Mesodermal cell (in vitro differentiated cells): Measurements from ENCODE around the gene MYPOP.

Experiments used
- H3K27ac ChIP-seq: 2 replicates; pipeline ENCODE4 v1.7.0; 2013; ENCODE audit warnings: mild to moderate bottlenecking, low read depth, low read length, moderate library complexity; ENCODE audit not compliant: severe bottlenecking
- H3K36me3 ChIP-seq: 2 replicates; pipeline ENCODE4 v1.7.1; 2013; ENCODE audit warnings: mild to moderate bottlenecking, low read length, moderate library complexity; ENCODE audit not compliant: control insufficient read depth, insufficient read depth
- H3K4me1 ChIP-seq: one replicate; pipeline ENCODE4 v1.7.1; 2013; ENCODE audit warnings: mild to moderate bottlenecking, low read length; ENCODE audit not compliant: insufficient read depth, control insufficient read depth, poor library complexity, severe bottlenecking
- H3K4me3 ChIP-seq: 2 replicates; pipeline ENCODE4 v1.7.0; 2013; ENCODE audit warnings: low read length, control low read depth, mild to moderate bottlenecking; ENCODE audit not compliant: insufficient read depth, poor library complexity, severe bottlenecking; ENCODE audit errors: extremely low read depth
- H3K9me3 ChIP-seq: 2 replicates; pipeline ENCODE4 v1.7.1; 2013; ENCODE audit warnings: mild to moderate bottlenecking, low read length, moderate library complexity; ENCODE audit not compliant: control insufficient read depth
- WGBS, 2 experiments: methylation state at CpG; one replicate each; pipeline ENCODE4 v1.1.5; 2013; ENCODE audit warnings: missing lambda C conversion rate in 2 of 2; ENCODE audit not compliant: insufficient coverage in 2 of 2; 5-methylcytosine and 5-hydroxymethylcytosine counted together

MYPOP gene

DNA sequence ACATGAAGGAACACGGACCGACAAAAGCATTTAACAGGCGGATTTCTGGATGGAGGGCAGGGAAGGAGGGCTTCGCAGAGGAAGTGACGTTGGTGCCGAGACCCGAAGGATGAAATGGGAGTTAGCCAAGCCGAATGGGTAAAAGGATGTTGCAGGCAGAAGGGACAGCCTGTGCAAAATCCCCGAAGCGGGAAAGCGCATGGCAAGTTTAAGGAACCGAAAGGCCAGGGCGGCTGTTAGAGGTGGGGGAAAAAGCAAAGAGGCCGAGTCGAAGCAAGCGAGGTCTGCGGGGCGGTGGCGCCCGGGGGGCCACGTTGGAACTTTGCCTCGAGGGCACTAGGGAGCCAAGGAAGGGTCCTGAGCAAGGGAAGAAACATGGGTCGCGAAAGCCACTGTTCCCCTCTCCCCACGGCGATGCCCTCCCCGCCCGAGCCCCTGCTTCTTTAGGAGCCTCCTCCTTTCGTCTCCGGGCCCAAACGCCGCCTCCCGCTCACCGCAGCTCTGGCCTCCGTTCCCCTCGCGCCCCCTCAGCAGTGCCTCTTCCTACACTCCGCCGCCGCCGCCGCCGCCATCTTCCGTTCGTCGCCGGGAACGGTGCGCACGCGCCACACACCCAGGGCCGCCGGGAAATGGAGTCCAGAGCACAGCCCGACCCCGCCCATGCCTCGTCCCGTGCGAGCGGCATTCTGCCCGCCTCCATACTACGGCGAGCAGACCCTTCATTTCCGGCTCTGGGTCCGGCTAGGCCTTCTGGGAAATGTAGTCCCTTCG lies 39.7 kb downstream of the MYPOP start, which contains the start of gene SYMPK:
TSS of gene SYMPK (minus strand) at position 584 of the 771 bp plus-strand sequence. CDS start 8,652 bp downstream, outside the sequence.
- H3K36me3 ChIP-seq: peaks cover 32% of the 10 kb centered on the region
- H3K9me3 ChIP-seq: no peaks in the 10 kb centered on the region
- 0% methylated on average over 59 to 63 of the region's 65 CpGs for WGBS, 2 experiments
- peak within 1 kb of the TSS; percentile 87 for H3K4me3 ChIP-seq
- H3K27ac ChIP-seq: peak within 1 kb of the TSS; percentile 91
- H3K4me1 ChIP-seq: no peaks in the 10 kb centered on the region

DNA sequence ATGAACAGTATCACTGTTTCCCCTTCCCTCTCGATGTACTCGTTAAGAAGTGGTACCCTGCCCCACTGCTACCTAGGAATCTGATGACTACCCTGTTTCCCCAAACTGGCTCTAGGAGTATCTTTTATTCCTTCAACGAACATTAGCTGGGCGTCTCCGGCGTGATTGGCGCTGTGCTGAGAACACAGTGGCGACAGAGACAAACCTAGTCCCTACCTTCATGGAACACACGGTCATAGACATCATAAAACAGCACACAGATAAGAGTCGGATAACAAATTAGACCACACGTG lies 40.2 kb downstream of the MYPOP start:
- H3K27ac ChIP-seq: peak overlapping the region; percentile 91
- H3K9me3 ChIP-seq: no peaks in the 10 kb centered on the region
- peak overlapping the region; percentile 87 for H3K4me3 ChIP-seq
- H3K4me1 ChIP-seq: no peaks in the 10 kb centered on the region
- peaks cover 32% of the 10 kb centered on the region for H3K36me3 ChIP-seq
- WGBS, 2 experiments: 0 to 3% methylated on average over 7 to 10 of the region's 11 CpGs

GRCh38 chr19:45860359-45861259 lies 41.8 kb downstream of the MYPOP start:
- Histone ChIP-seq H3K27ac (no peak overlapping the region), H3K4me3 (no peak overlapping the region)
- 90 to 92% methylated on average over 6 to 12 of the region's 15 CpGs for WGBS, 2 experiments

GRCh38 chr19:45854167-45854778 lies 48.1 kb downstream of the MYPOP start:
- Histone ChIP-seq H3K4me3 (no peak overlapping the region), H3K27ac (no peak overlapping the region), H3K36me3 (peaks cover 80% of the 10 kb centered on the region), H3K9me3 (no peaks in the 10 kb centered on the region), H3K4me1 (no peaks in the 10 kb centered on the region)
- WGBS, 2 experiments: 95 to 99% methylated on average over 14 to 15 of the region's 16 CpGs

More at GRCh38 chr19:45860359-45861259, 41.8 kb downstream of the MYPOP start:
- Histone ChIP-seq H3K9me3 (no peaks in the 10 kb centered on the region), H3K36me3 (peaks cover 42% of the 10 kb centered on the region), H3K4me1 (no peaks in the 10 kb centered on the region)

DNA sequence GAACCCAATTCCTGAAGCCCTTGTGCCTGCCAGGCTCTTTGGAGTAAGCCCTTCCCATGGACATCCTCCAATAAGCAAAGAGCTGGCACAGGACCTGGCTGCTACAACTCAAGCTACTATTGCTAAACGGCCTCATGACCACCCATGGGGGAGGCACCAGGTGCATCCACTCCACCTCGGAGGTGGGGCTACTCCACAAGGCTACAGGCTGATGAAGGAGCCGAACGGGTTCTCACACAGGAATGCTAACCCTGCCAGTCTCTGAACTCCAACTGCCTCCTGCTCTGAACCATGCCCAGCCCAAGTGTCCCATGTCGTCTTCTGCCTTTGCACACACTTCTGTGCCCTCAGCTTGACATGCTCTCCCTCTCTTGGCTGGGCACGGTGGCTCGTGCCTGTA lies 49.4 kb downstream of the MYPOP start:
- Histone ChIP-seq H3K27ac (no peak overlapping the region), H3K4me1 (no peaks in the 10 kb centered on the region), H3K36me3 (peaks cover 80% of the 10 kb centered on the region), H3K9me3 (no peaks in the 10 kb centered on the region), H3K4me3 (no peak overlapping the region)
- WGBS, 2 experiments: 96 to 100% methylated on average over 6 to 7 of the region's 7 CpGs

- WGBS, 2 experiments: 87 to 95% methylated on average over 8 to 10 of the region's 10 CpGs
- Histone ChIP-seq H3K27ac (no peak overlapping the region), H3K9me3 (no peaks in the 10 kb centered on the region), H3K4me1 (no peaks in the 10 kb centered on the region), H3K36me3 (peaks cover 85% of the 10 kb centered on the region), H3K4me3 (no peak overlapping the region)
Observed at GRCh38 chr19:45852145-45852750, 50.2 kb downstream of the MYPOP start.

- H3K4me1 ChIP-seq: no peaks in the 10 kb centered on the region
- WGBS, 2 experiments: 100% methylated on average over 1 of the region's 4 CpGs; no CpG with 5 or more reads in 1 of the 2 experiments
- H3K4me3 ChIP-seq: no peak overlapping the region
- H3K36me3 ChIP-seq: peaks cover 95% of the 10 kb centered on the region
- H3K9me3 ChIP-seq: no peaks in the 10 kb centered on the region
- H3K27ac ChIP-seq: no peak overlapping the region
Observed at GRCh38 chr19:45848922-45849321, 53.5 kb downstream of the MYPOP start.

- H3K27ac ChIP-seq: no peak overlapping the region
- H3K4me1 ChIP-seq: no peaks in the 10 kb centered on the region
- no peak overlapping the region for H3K4me3 ChIP-seq
- WGBS, 2 experiments: 90 to 92% methylated on average over 9 to 12 of the region's 13 CpGs
- peaks cover 95% of the 10 kb centered on the region for H3K36me3 ChIP-seq
- H3K9me3 ChIP-seq: no peaks in the 10 kb centered on the region
Observed at GRCh38 chr19:45847663-45848062, 54.8 kb downstream of the MYPOP start.

GRCh38 chr19:45842198-45842597 lies 60.2 kb downstream of the MYPOP start:
- Histone ChIP-seq H3K36me3 (peaks cover 95% of the 10 kb centered on the region), H3K27ac (no peak overlapping the region), H3K4me3 (no peak overlapping the region), H3K4me1 (no peaks in the 10 kb centered on the region), H3K9me3 (peaks cover 6% of the 10 kb centered on the region)
- WGBS, 2 experiments: 96% methylated on average over 10 to 11 of the region's 14 CpGs
